Endothelial cell of umbilical vein (primary cell): Measurements from ENCODE around the gene LRP1B. TPM values are rescaled to one million over a fixed set of nuclear protein-coding genes. Genes with fewer than 3 reads are reported as not detected.

Experiments
- BruUV-seq: library from RNA; stranded (reverse); fragments of 400-500 nt; replicated peaks from 2 replicates; lab custom pipeline; 2021; lab: Mats Ljungman, UMichigan
- CTCF ChIA-PET: fragments of 300-600, 350-600 bp; sonication (Branson Sonifier 250); formaldehyde crosslinking; loops from one replicate; lab custom pipeline; 2021; ENCODE audit warnings: antibody characterized with exemption, inconsistent platforms; lab: Charles Lee
- POLR2A ChIA-PET: fragments of 300-600, 350-600 bp; sonication (Branson Sonifier 250); formaldehyde crosslinking; loops from one replicate; lab custom pipeline; 2021; ENCODE audit warnings: antibody characterized with exemption, inconsistent platforms; lab: Charles Lee
- DNase-seq: peaks from one replicate; pipeline ENCODE4 v3.0.0-alpha.2; 2011; ENCODE audit warnings: low read depth, low spot score
- FAIRE-seq: peaks from 2 replicates; lab custom pipeline; 2011; peaks lifted over from hg19 to GRCh38; lab: Jason Lieb, UNC
- H2AFZ ChIP-seq: 2 replicates; pipeline ENCODE4 v1.6.0; 2012; ENCODE audit warnings: low read depth, low read length, control low read depth, inconsistent platforms
- H3K27ac ChIP-seq: 2 replicates; pipeline ENCODE4 v1.5.1; 2011; ENCODE audit warnings: low read depth, mild to moderate bottlenecking, control low read depth, low read length, moderate library complexity; ENCODE audit not compliant: insufficient read depth
- H3K27me3 ChIP-seq, 2 experiments: 2 replicates each; pipeline versions ENCODE4 v1.6.0 to v1.6.1; 2011; ENCODE audit warnings: low read length in 2 of 2, mixed read lengths in 1 of 2; ENCODE audit not compliant: control insufficient read depth in 2 of 2, insufficient read depth in 2 of 2
- H3K36me3 ChIP-seq, 2 experiments: 2 replicates in 1 of 2; 3 replicates in 1 of 2; pipeline ENCODE4 v1.5.1; 2011; ENCODE audit warnings: low read length in 2 of 2, mild to moderate bottlenecking in 1 of 2, moderate library complexity in 1 of 2; ENCODE audit not compliant: control insufficient read depth in 2 of 2, insufficient read depth in 2 of 2; ENCODE audit errors: extremely low read depth in 1 of 2
- H3K4me1 ChIP-seq: 3 replicates; pipeline ENCODE4 v1.5.1; 2011; ENCODE audit warnings: mild to moderate bottlenecking, low read length; ENCODE audit not compliant: control insufficient read depth, insufficient read depth; ENCODE audit errors: extremely low read depth
- H3K4me2 ChIP-seq: 2 replicates; pipeline ENCODE4 v1.6.1; 2011; ENCODE audit warnings: low read length, control low read depth, mixed read lengths; ENCODE audit not compliant: insufficient read depth
- H3K4me3 ChIP-seq, 3 experiments: fragments of 200-600 bp in 1 of 3; sonication (generic), shearing (Covaris generic) in 1 of 3; replicated peaks in 1 of 3; 2 replicates each; pipeline ENCODE4 v1.5.1; 2011 to 2016; ENCODE audit warnings: control low read depth in 3 of 3, low read length in 3 of 3, mild to moderate bottlenecking in 2 of 3, inconsistent platforms in 1 of 3, low read depth in 1 of 3, moderate library complexity in 1 of 3; ENCODE audit not compliant: insufficient read depth in 1 of 3
- H3K79me2 ChIP-seq: 2 replicates; pipeline ENCODE4 v1.6.0; 2012; ENCODE audit warnings: low read length, inconsistent platforms; ENCODE audit not compliant: control insufficient read depth, insufficient read depth
- H3K9ac ChIP-seq: replicated peaks from 2 replicates; pipeline ENCODE3; 2011; ENCODE audit warnings: low read length, control low read depth; ENCODE audit not compliant: insufficient read depth; ENCODE audit errors: extremely low read depth
- H3K9me1 ChIP-seq: replicated peaks from 3 replicates; pipeline ENCODE4 v1.6.0; 2011; ENCODE audit warnings: mild to moderate bottlenecking, low read length; ENCODE audit not compliant: control insufficient read depth, insufficient read depth; ENCODE audit errors: extremely low read depth
- H3K9me3 ChIP-seq: replicated peaks from 2 replicates; pipeline ENCODE4 v1.5.1; 2012; ENCODE audit warnings: low read length, inconsistent platforms; ENCODE audit not compliant: control insufficient read depth, insufficient read depth
- H4K20me1 ChIP-seq: replicated peaks from 2 replicates; pipeline ENCODE3; 2011; ENCODE audit warnings: mild to moderate bottlenecking, low read length; ENCODE audit not compliant: control insufficient read depth, insufficient read depth; ENCODE audit errors: extremely low read depth
- CTCF ChIP-seq, 2 donors: IDR thresholded peaks; 1 replicate in 1 of 2; 2 replicates in 1 of 2; pipeline ENCODE4 v1.5.1; 2011; ENCODE audit warnings: low read length in 2 of 2, mild to moderate bottlenecking in 2 of 2, moderate library complexity in 2 of 2, control low read depth in 1 of 2, inconsistent platforms in 1 of 2, low read depth in 1 of 2; ENCODE audit not compliant: insufficient read depth in 1 of 2; ENCODE audit errors: extremely low read depth in 1 of 2
- EZH2 ChIP-seq: IDR thresholded peaks from 2 replicates; pipeline ENCODE4 v1.6.1; 2012; ENCODE audit warnings: borderline replicate concordance, low read depth, mild to moderate bottlenecking, moderate library complexity, low read length, inconsistent platforms; ENCODE audit not compliant: severe bottlenecking
- FOS ChIP-seq: IDR thresholded peaks from 2 replicates; pipeline ENCODE4 v1.6.1; 2011; ENCODE audit warnings: mild to moderate bottlenecking, low read length, moderate library complexity, borderline replicate concordance; ENCODE audit not compliant: insufficient read depth
- GATA2 ChIP-seq: IDR thresholded peaks from 2 replicates; pipeline ENCODE4 v1.7.0; 2011; ENCODE audit warnings: low read depth, mild to moderate bottlenecking, moderate library complexity, mixed read lengths, low read length; ENCODE audit not compliant: insufficient read length, insufficient read depth
- JUN ChIP-seq: IDR thresholded peaks from 2 replicates; pipeline ENCODE4 v1.6.1; 2011; ENCODE audit warnings: borderline replicate concordance, low read depth; ENCODE audit not compliant: insufficient read length, insufficient read depth
- MYC ChIP-seq: IDR thresholded peaks from one replicate; pipeline ENCODE4 v1.6.1; 2011; ENCODE audit warnings: mild to moderate bottlenecking, low read depth, low read length
- POLR2A ChIP-seq: IDR thresholded peaks from 2 replicates; pipeline ENCODE4 v1.6.1; 2012; ENCODE audit warnings: low read depth, mild to moderate bottlenecking, control low read depth, low read length
- POLR2AphosphoS5 ChIP-seq: IDR thresholded peaks from 2 replicates; pipeline ENCODE4 v1.6.1; 2012; ENCODE audit warnings: low read depth, mild to moderate bottlenecking, control low read depth, low read length, moderate library complexity; ENCODE audit not compliant: insufficient read depth
- dilution Hi-C: fragments of 300-500 bp; cut with MboI; formaldehyde crosslinking; loops from one replicate; pipeline ENCODE4 v1.15.0; 2019; ENCODE audit warnings: low sequenced_read_pairs; ENCODE audit not compliant: extremely low pct_ligation_motif_present
- intact Hi-C: fragments of 100-400 bp; cut with micrococcal nuclease; formaldehyde crosslinking; loops from one replicate; pipeline ENCODE4 v1.10.0; 2022
- polyA plus RNA-seq, 4 experiments: library from polyadenylated mRNA; depleted of rRNA in 3 of 4; stranded (reverse) in 3 of 4; unstranded in 1 of 4; fragments of >200 nt; gene quantifications; 2 replicates each; pipeline versions ENCODE4 v1.2.1 to v1.2.3, GENCODE V29; 2011 to 2012; ENCODE audit warnings: missing spikeins in 1 of 4
- total RNA-seq: library from RNA; stranded (reverse); gene quantifications from 2 replicates; pipeline ENCODE4 v1.2.3, GENCODE V29; 2021
- TF ChIP-seq, protein P1 (sequence below): IDR thresholded peaks from 2 replicates; pipeline ENCODE4 v1.6.1; 2011; ENCODE audit not compliant: insufficient read depth, insufficient read length

The LRP1B gene
- total and polyA plus RNA-seq, 2 donors (not counting 3 experiments of a cell fraction or from before 2014, with no cell fraction given) = 0.03 to 0.07 TPM

DNA sequence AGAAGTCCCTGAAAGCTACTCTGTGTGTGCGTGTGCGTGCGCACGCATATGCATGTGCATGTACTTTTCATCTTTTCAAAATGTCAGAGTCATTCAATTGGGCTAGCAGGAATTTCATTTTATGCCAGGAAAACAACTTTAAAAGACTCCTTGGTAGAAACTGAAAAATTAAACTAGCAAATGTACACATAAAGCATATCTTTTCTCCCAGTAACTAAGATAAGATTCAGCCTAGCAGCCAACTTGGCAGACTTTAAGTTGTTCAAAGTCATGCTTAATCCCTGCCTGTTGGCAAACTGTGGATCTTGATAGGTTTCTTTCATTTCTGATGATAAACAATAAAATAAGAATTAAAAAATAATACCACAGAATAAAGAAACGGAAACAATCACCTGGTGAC lies 1129.1 kb downstream of the LRP1B start:
- H3K9me1 ChIP-seq = no peaks in the 10 kb centered on the region
- H3K9me3 ChIP-seq = no peaks in the 10 kb centered on the region
- no TSS peak for BruUV-seq
- no peak overlapping the region for H3K4me3 ChIP-seq
- ChIA-PET POLR2A (no interaction called here), CTCF (no interaction called here)
- no peaks in the 10 kb centered on the region for H3K36me3 ChIP-seq
- H2AFZ ChIP-seq = no peak overlapping the region
- TF ChIP-seq MYC (no peak), JUN (no peak), POLR2A (no peak), FOS (no peak), POLR2AphosphoS5 (no peak), CTCF (IDR thresholded peaks at IDR 0.05; ENCODE audit: extremely low read depth in 1 of 2, insufficient read depth in 1 of 2, low read depth in 1 of 2, low read length in 2 of 2) (no peak), EZH2 (no peak), GATA2 (no peak)
- TF ChIP-seq, protein P1, sequence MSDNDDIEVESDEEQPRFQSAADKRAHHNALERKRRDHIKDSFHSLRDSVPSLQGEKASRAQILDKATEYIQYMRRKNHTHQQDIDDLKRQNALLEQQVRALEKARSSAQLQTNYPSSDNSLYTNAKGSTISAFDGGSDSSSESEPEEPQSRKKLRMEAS = no peak
- no peak overlapping the region for H3K9ac ChIP-seq
- H3K27ac ChIP-seq = no peak overlapping the region
- dilution Hi-C loops = no loop called here
- H3K4me2 ChIP-seq = no peak overlapping the region
- H3K27me3 ChIP-seq = no peaks in the 10 kb centered on the region
- H3K4me1 ChIP-seq = no peaks in the 10 kb centered on the region
- intact Hi-C loops = no loop called here
- no peaks in the 10 kb centered on the region for H4K20me1 ChIP-seq
- DNase-seq = no peak
- no peaks in the 10 kb centered on the region for H3K79me2 ChIP-seq
- no peak for FAIRE-seq
